ENCODE measurements around the gene C9orf43. TPM values are rescaled to one million over a fixed set of nuclear protein-coding genes. Genes with fewer than 3 reads are reported as not detected.
A peak's percentile ranks its signal among the peaks of the same experiment; 100 is the strongest.

The C9orf43 gene
- total RNA-seq, 1 experiment from 2014 or later: 1.9 TPM

DNA sequence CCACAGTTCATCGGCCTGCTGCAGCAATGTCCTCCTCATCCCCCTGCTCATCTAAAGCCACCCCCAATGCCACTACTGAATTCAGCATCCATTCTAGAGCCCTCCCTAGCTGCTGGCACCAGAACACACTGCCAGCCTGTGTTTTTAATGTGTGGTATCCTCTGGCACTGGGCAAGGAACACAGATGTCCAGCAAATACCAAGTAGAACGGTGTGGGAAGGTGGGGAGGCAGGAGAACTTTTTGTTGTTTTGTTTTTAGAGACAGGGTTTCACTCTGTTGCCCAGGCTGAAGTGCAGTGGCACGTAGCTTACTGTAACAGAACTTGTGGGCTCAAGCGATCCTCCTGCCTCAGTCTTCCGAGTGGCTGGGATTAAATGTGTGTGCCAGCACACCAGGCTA, 38.5 kb upstream of the C9orf43 start:
- Mint-ChIP-seq H3K4me3 (ENCODE audit: unreplicated experiment) (no peak overlapping the region), H3K9me3 (ENCODE audit: unreplicated experiment) (no peaks in the 10 kb centered on the region), H3K27ac (ENCODE audit: unreplicated experiment) (peak overlapping the region; percentile 15), H3K36me3 (ENCODE audit: insufficient read depth, unreplicated experiment) (peaks cover 47% of the 10 kb centered on the region), H3K4me1 (ENCODE audit: low read depth, unreplicated experiment) (no peaks in the 10 kb centered on the region), H3K27me3 (ENCODE audit: insufficient read depth, unreplicated experiment) (no peaks in the 10 kb centered on the region)
- Histone ChIP-seq H3K27me3 (replicated peaks; ENCODE audit: control insufficient read depth, insufficient read depth, low read length) (no peaks in the 10 kb centered on the region), H3K9me3 (no peaks in the 10 kb centered on the region), H3K4me1 (peaks cover 9% of the 10 kb centered on the region), H3K36me3 (ENCODE audit: control insufficient read depth, insufficient read depth, low read length) (peaks cover 10% of the 10 kb centered on the region), H3K4me3 (ENCODE audit: low read depth, low read length) (no peak overlapping the region)
- TF ChIP-seq, protein P1, sequence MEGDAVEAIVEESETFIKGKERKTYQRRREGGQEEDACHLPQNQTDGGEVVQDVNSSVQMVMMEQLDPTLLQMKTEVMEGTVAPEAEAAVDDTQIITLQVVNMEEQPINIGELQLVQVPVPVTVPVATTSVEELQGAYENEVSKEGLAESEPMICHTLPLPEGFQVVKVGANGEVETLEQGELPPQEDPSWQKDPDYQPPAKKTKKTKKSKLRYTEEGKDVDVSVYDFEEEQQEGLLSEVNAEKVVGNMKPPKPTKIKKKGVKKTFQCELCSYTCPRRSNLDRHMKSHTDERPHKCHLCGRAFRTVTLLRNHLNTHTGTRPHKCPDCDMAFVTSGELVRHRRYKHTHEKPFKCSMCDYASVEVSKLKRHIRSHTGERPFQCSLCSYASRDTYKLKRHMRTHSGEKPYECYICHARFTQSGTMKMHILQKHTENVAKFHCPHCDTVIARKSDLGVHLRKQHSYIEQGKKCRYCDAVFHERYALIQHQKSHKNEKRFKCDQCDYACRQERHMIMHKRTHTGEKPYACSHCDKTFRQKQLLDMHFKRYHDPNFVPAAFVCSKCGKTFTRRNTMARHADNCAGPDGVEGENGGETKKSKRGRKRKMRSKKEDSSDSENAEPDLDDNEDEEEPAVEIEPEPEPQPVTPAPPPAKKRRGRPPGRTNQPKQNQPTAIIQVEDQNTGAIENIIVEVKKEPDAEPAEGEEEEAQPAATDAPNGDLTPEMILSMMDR (IDR thresholded peaks at IDR 0.05; ENCODE audit: insufficient read depth in 1 of 2, low read depth in 1 of 2, low read length in 1 of 2, severe bottlenecking in 1 of 2, unreplicated experiment in 1 of 2): no peak
- CTCF ChIA-PET: interaction anchor here (1.4 kb wide), 1 partner anchor 23 kb away, joined by 3 read pairs; the partner anchor contains the start of gene BSPRY
- DNase-seq: no peak
- no TSS peak for BruUV-seq (replicated peaks)
- intact Hi-C loops (cut with micrococcal nuclease; ENCODE audit: unreplicated experiment): no loop called here
- POLR2A ChIA-PET: no interaction called here

DNA sequence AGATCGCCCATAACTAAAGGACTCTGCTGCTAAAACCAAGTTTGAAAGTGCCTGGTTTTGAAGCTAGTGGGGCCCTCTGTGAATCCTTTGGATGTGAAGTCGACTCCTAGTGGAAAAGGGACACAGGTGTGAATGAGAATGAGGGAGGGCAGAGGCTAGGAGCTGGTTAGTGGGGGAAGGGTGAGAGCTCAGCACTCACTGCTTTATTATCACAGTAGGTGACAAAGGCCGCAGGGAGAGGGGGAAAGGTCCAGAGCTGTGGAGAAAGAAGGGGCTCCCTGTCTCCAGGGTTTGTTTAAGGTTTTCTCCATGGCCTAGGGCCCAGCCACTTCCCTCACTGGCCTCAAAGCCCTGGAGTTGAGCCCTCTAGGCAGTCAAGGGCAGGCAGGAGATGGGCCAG, 37.3 kb upstream of the C9orf43 start:
- no peak overlapping the region for H3K4me3 Mint-ChIP-seq (ENCODE audit: unreplicated experiment)
- H3K27me3 Mint-ChIP-seq (ENCODE audit: insufficient read depth, unreplicated experiment): no peaks in the 10 kb centered on the region
- H3K4me3 ChIP-seq (ENCODE audit: low read depth, low read length): no peak overlapping the region
- no peaks in the 10 kb centered on the region for H3K9me3 Mint-ChIP-seq (ENCODE audit: unreplicated experiment)
- no peaks in the 10 kb centered on the region for H3K4me1 Mint-ChIP-seq (ENCODE audit: low read depth, unreplicated experiment)
- intact Hi-C loops (cut with micrococcal nuclease; ENCODE audit: unreplicated experiment): no loop called here
- TF ChIP-seq, protein P1 (IDR thresholded peaks at IDR 0.05; ENCODE audit: insufficient read depth in 1 of 2, low read depth in 1 of 2, low read length in 1 of 2, severe bottlenecking in 1 of 2, unreplicated experiment in 1 of 2): no peak
- ChIA-PET CTCF (interaction anchor here (1.4 kb wide), 1 partner anchor 24 kb away, joined by 3 read pairs; the partner anchor contains the start of gene BSPRY), POLR2A (interaction anchor here (0.6 to 0.8 kb wide), 2 partner anchors 15 to 270 kb away, joined by 3 to 4 read pairs; no protein-coding TSS in a partner anchor)
- no peaks in the 10 kb centered on the region for H3K9me3 ChIP-seq
- H3K27ac Mint-ChIP-seq (ENCODE audit: unreplicated experiment): no peak overlapping the region
- H3K27me3 ChIP-seq (replicated peaks; ENCODE audit: control insufficient read depth, insufficient read depth, low read length): no peaks in the 10 kb centered on the region
- peaks cover 21% of the 10 kb centered on the region for H3K4me1 ChIP-seq
- peaks cover 47% of the 10 kb centered on the region for H3K36me3 Mint-ChIP-seq (ENCODE audit: insufficient read depth, unreplicated experiment)
- no peak for DNase-seq
- peaks cover 10% of the 10 kb centered on the region for H3K36me3 ChIP-seq (ENCODE audit: control insufficient read depth, insufficient read depth, low read length)
- no TSS peak for BruUV-seq (replicated peaks)

DNA sequence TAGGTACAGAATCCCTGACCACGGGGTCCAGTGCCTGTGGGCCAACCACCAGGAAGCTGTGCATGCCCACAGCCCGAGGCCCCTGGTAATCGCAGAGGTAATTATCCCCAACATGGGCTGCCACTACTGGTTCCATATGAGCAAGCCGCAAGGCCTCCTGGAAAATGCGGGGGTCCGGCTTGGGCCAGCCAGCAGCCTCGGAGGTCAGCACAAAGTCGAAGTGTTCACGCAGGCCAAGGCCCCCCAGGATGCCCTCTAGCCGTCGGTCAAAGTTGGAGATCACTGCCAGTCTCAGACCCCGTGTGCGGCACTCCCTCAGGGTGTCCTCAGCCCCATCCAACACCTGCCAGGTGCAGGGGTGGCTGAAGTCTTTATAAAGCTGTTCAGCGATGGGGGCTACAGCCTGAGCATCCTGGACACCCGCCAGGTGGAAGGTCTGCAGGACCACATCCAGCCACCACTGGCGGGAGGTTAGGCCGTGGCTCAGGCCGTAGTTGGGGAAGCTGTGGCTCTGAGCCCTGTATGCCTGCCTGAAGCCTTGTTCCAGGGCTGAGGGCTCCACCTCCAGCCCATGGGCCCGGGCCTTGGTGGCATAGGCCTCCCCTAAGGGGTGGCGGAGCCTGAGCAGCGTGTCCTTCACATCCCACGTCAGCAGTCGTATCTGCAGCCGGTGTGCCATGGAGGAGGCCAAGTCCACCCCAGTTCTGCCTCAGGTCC, 36.7 kb upstream of the C9orf43 start:
- Histone ChIP-seq H3K4me1 (peaks cover 27% of the 10 kb centered on the region), H3K27me3 (replicated peaks; ENCODE audit: control insufficient read depth, insufficient read depth, low read length) (no peaks in the 10 kb centered on the region), H3K9me3 (no peaks in the 10 kb centered on the region), H3K36me3 (ENCODE audit: control insufficient read depth, insufficient read depth, low read length) (peaks cover 10% of the 10 kb centered on the region), H3K4me3 (ENCODE audit: low read depth, low read length) (no peak overlapping the region)
- intact Hi-C loops (cut with micrococcal nuclease; ENCODE audit: unreplicated experiment): no loop called here
- no TSS peak for BruUV-seq (replicated peaks)
- CTCF ChIA-PET: no interaction called here
- Mint-ChIP-seq H3K27me3 (ENCODE audit: insufficient read depth, unreplicated experiment) (no peaks in the 10 kb centered on the region), H3K36me3 (ENCODE audit: insufficient read depth, unreplicated experiment) (peaks cover 47% of the 10 kb centered on the region), H3K4me3 (ENCODE audit: unreplicated experiment) (no peak overlapping the region), H3K27ac (ENCODE audit: unreplicated experiment) (no peak overlapping the region), H3K9me3 (ENCODE audit: unreplicated experiment) (no peaks in the 10 kb centered on the region), H3K4me1 (ENCODE audit: low read depth, unreplicated experiment) (peaks cover 3% of the 10 kb centered on the region)
- no peak for DNase-seq
- TF ChIP-seq, protein P1 (IDR thresholded peaks at IDR 0.05; ENCODE audit: insufficient read depth in 1 of 2, low read depth in 1 of 2, low read length in 1 of 2, severe bottlenecking in 1 of 2, unreplicated experiment in 1 of 2): no peak
- POLR2A ChIA-PET: interaction anchor here (0.8 kb wide), 1 partner anchor 14 kb away, joined by 3 read pairs; no protein-coding TSS in a partner anchor

All from Caco-2 (cell line).